ENCODE data around the gene TMEM108.
A peak's percentile ranks its signal among the peaks of the same experiment; 100 is the strongest.

The TMEM108 gene

DNA sequence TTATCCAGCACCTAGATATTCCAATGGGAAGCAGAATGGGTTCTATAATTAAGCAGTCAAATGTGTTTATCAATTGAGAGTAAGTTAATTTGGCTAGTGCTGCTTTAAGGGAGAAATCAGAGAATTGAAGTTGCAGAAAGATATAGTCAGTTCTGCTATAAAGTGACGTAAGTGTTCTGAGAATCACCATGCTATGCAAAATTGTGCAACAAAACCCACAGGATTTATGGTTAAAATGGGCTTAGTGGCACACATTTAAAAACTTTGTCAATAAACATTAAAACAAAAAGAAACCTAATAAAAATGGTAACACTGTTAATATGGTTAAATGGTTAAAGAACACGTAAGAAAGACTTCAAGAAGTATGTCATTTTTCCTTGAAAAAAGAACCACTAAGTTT, 74.5 kb downstream of the TMEM108 start:
- no peak for TF ChIP-seq EZH2phosphoT487 (IDR thresholded peaks at IDR 0.05; ENCODE audit: borderline replicate concordance, low read length)
- TF ChIP-seq, protein P1, sequence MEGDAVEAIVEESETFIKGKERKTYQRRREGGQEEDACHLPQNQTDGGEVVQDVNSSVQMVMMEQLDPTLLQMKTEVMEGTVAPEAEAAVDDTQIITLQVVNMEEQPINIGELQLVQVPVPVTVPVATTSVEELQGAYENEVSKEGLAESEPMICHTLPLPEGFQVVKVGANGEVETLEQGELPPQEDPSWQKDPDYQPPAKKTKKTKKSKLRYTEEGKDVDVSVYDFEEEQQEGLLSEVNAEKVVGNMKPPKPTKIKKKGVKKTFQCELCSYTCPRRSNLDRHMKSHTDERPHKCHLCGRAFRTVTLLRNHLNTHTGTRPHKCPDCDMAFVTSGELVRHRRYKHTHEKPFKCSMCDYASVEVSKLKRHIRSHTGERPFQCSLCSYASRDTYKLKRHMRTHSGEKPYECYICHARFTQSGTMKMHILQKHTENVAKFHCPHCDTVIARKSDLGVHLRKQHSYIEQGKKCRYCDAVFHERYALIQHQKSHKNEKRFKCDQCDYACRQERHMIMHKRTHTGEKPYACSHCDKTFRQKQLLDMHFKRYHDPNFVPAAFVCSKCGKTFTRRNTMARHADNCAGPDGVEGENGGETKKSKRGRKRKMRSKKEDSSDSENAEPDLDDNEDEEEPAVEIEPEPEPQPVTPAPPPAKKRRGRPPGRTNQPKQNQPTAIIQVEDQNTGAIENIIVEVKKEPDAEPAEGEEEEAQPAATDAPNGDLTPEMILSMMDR (IDR thresholded peaks at IDR 0.05; ENCODE audit: low read depth, low read length, poor library complexity, severe bottlenecking), result no peak
- H3K9me3 ChIP-seq (ENCODE audit: control insufficient read depth, insufficient read depth, low read length), result no peaks in the 10 kb centered on the region
- H3F3A ChIP-seq (ENCODE audit: control insufficient read depth, insufficient read depth), result peaks cover 11% of the 10 kb centered on the region; the same call in 1 of the 2 replicates
- 0 out of 2 replicates have a peak overlapping the region, but pooled peaks have one; percentile 1 for H3K27ac ChIP-seq (ENCODE audit: low read depth, low read length)
- H3K9me2 ChIP-seq (replicated peaks; ENCODE audit: control insufficient read depth, low read length), result no peaks in the 10 kb centered on the region
- no peak overlapping the region for H3K4me3 ChIP-seq (ENCODE audit: low read length)
- no peaks in the 10 kb centered on the region for H3K27me3 ChIP-seq (ENCODE audit: control insufficient read depth, low read length)
- H3K79me2 ChIP-seq (ENCODE audit: control insufficient read depth, low read length), result no peaks in the 10 kb centered on the region
- H4K20me1 ChIP-seq (ENCODE audit: control insufficient read depth, insufficient read depth, low read depth, low read length), result no peaks in the 10 kb centered on the region
- peaks cover 87% of the 10 kb centered on the region for H3K4me1 ChIP-seq (ENCODE audit: control insufficient read depth, low read length)
- no peaks in the 10 kb centered on the region for H3K36me3 ChIP-seq (ENCODE audit: control insufficient read depth, low read length)
- H3K4me2 ChIP-seq (ENCODE audit: low read length), result no peak overlapping the region

DNA sequence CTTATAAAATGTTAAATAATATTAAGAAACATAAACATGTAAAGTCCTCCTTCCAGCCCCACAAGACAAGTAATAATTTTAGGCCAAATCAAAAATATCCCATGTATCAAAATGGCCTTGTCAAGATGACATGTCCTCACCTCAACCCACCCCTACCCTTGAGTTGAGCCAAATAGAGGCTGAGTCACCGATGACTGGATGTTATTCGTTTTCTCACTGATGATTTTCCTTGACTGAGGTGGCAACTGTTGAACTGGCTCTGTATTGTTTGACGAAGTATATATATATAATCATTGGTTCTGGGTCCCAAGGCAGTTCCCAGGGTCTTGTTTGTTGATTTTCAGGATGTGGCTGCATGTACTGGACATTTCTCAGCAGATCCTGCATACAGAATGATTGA, 75.3 kb downstream of the TMEM108 start:
- H3K4me1 ChIP-seq (ENCODE audit: control insufficient read depth, low read length), result peaks cover 90% of the 10 kb centered on the region

DNA sequence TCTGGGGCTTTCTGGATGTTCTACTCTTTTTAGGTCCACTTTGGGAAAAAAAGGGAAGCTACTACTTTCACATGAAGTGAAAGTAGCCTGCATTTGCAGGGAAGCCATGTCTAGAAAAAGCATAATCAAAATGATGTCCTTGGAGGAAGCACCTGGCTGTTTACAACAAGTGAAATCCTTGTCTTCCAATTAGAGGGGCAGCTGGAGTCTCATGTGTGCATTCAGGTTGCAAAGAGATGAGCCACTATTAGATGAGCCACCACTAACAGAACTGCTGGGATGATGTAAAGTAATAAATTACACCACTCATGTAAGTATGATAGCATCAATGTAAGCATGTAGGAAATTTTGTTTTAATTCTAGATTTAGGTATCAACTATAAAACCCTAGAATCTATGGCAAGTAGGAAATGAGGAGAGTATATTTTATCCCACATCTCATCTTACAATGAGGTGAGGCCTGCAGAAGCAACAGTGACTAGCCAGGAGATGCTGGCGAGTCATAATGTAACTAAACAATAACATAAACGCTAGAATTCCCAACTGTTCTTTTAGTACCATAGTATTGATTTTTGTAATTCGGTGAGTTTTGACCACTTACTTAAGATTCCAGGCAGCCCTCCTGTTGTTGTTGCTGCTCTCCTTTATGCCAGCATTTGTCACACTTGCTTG, 75.9 kb downstream of the TMEM108 start:
- Histone ChIP-seq H3K4me2 (ENCODE audit: low read length) (peak overlapping the region; percentile 52), H3K4me1 (ENCODE audit: control insufficient read depth, low read length) (peaks cover 88% of the 10 kb centered on the region), H3K9me2 (replicated peaks; ENCODE audit: control insufficient read depth, low read length) (no peaks in the 10 kb centered on the region), H3K79me2 (ENCODE audit: control insufficient read depth, low read length) (no peaks in the 10 kb centered on the region), H3K27ac (ENCODE audit: low read depth, low read length) (peak overlapping the region; percentile 63), H3K4me3 (ENCODE audit: low read length) (peak overlapping the region; percentile 21), H4K20me1 (ENCODE audit: control insufficient read depth, insufficient read depth, low read depth, low read length) (no peaks in the 10 kb centered on the region), H3F3A (ENCODE audit: control insufficient read depth, insufficient read depth) (peaks cover 11% of the 10 kb centered on the region; the same call in 1 of the 2 replicates), H3K9me3 (ENCODE audit: control insufficient read depth, insufficient read depth, low read length) (no peaks in the 10 kb centered on the region), H3K27me3 (ENCODE audit: control insufficient read depth, low read length) (no peaks in the 10 kb centered on the region), H3K36me3 (ENCODE audit: control insufficient read depth, low read length) (no peaks in the 10 kb centered on the region)
- TF ChIP-seq, protein P1 (IDR thresholded peaks at IDR 0.05; ENCODE audit: low read depth, low read length, poor library complexity, severe bottlenecking), result no peak
- no peak for TF ChIP-seq EZH2phosphoT487 (IDR thresholded peaks at IDR 0.05; ENCODE audit: borderline replicate concordance, low read length)

More for the DNA sequence above, 75.3 kb downstream of the TMEM108 start:
- peaks cover 11% of the 10 kb centered on the region; the same call in 1 of the 2 replicates for H3F3A ChIP-seq (ENCODE audit: control insufficient read depth, insufficient read depth)
- H4K20me1 ChIP-seq (ENCODE audit: control insufficient read depth, insufficient read depth, low read depth, low read length), result no peaks in the 10 kb centered on the region
- peak overlapping the region; percentile 52 for H3K4me2 ChIP-seq (ENCODE audit: low read length)
- H3K9me3 ChIP-seq (ENCODE audit: control insufficient read depth, insufficient read depth, low read length), result no peaks in the 10 kb centered on the region
- TF ChIP-seq, protein P1 (IDR thresholded peaks at IDR 0.05; ENCODE audit: low read depth, low read length, poor library complexity, severe bottlenecking), result no peak
- H3K4me3 ChIP-seq (ENCODE audit: low read length), result no peak overlapping the region
- H3K36me3 ChIP-seq (ENCODE audit: control insufficient read depth, low read length), result no peaks in the 10 kb centered on the region
- H3K27ac ChIP-seq (ENCODE audit: low read depth, low read length), result peak overlapping the region; percentile 63
- no peaks in the 10 kb centered on the region for H3K79me2 ChIP-seq (ENCODE audit: control insufficient read depth, low read length)
- H3K9me2 ChIP-seq (replicated peaks; ENCODE audit: control insufficient read depth, low read length), result no peaks in the 10 kb centered on the region
- no peaks in the 10 kb centered on the region for H3K27me3 ChIP-seq (ENCODE audit: control insufficient read depth, low read length)
